Measurements from ENCODE around the gene ABI1. TPM values are rescaled to one million over a fixed set of nuclear protein-coding genes. Genes with fewer than 3 reads are reported as not detected.
"Not testable (repeated sequence)": the region's sequence is repeated elsewhere in the genome, so short reads cannot be mapped to it uniquely, and the experiment has no call there.

ABI1 gene
- total RNA-seq, 2 experiments from 2014 or later = 44.2 to 56.6 TPM

GRCh38 chr10:26869528-26869927 is 8.8 kb upstream of the ABI1 start:
- peak; percentile 60 for DNase-seq

GRCh38 chr10:26863351-26864076 is 2.8 kb upstream of the ABI1 start:
- DNase-seq (no peak), ATAC-seq (no peak)
- no peak overlapping the region for H3K27ac Mint-ChIP-seq
- POLR2A ChIA-PET = no interaction called here
- H3K4me1 Mint-ChIP-seq = peaks cover 9% of the 10 kb centered on the region
- no peaks in the 10 kb centered on the region for H3K9me3 Mint-ChIP-seq (ENCODE audit: low read depth)
- H3K36me3 Mint-ChIP-seq (ENCODE audit: low read depth) = peaks cover 2% of the 10 kb centered on the region
- no peaks in the 10 kb centered on the region for H3K27me3 Mint-ChIP-seq
- no peak overlapping the region for H3K4me3 Mint-ChIP-seq
- intact Hi-C loops (cut with DNase I, micrococcal nuclease) = no loop called here
- CTCF ChIA-PET = interaction anchor here (0.9 to 1.4 kb wide), 2 partner anchors 82 to 137 kb away, joined by 3 read pairs; no protein-coding TSS in a partner anchor

More at GRCh38 chr10:26869528-26869927, 8.8 kb upstream of the ABI1 start:
- intact Hi-C loops (cut with DNase I, micrococcal nuclease) = no loop called here
- ATAC-seq = peak; percentile 83
- H3K4me3 Mint-ChIP-seq = no peak overlapping the region
- ChIA-PET POLR2A (no interaction called here), CTCF (interaction anchor here (0.9 to 3.6 kb wide), 4 partner anchors 8 to 143 kb away, joined by 3 to 15 read pairs (median 5); partner anchors contain the start of gene ABI1)
- no peaks in the 10 kb centered on the region for H3K27me3 Mint-ChIP-seq
- H3K4me1 Mint-ChIP-seq = peaks cover 8% of the 10 kb centered on the region
- H3K9me3 Mint-ChIP-seq (ENCODE audit: low read depth) = no peaks in the 10 kb centered on the region
- peak overlapping the region; percentile 64 for H3K27ac Mint-ChIP-seq
- H3K36me3 Mint-ChIP-seq (ENCODE audit: low read depth) = no peaks in the 10 kb centered on the region

GRCh38 chr10:26861205-26861998 is 644 bp upstream of the ABI1 start:
- CTCF ChIA-PET = interaction anchor here (0.6 to 2.3 kb wide), 19 partner anchors 9 to 420 kb away, joined by 3 to 18 read pairs (median 3); partner anchors contain the start of genes MASTL and YME1L1
- POLR2A ChIA-PET = interaction anchor here (0.7 to 1.1 kb wide), 5 partner anchors 75 to 427 kb away, joined by 3 read pairs; no protein-coding TSS in a partner anchor
- intact Hi-C loops (cut with DNase I, micrococcal nuclease) = loop anchor here (1.0 to 2.0 kb wide), 9 partner anchors 21 to 423 kb away; partner anchors contain the start of genes PDSS1 (in 2 of the 2), APBB1IP (in 1 of the 2), MASTL (in 1 of the 2) and YME1L1 (in 1 of the 2)
- H3K4me3 Mint-ChIP-seq = peak overlapping the region; percentile 98
- no peak for DNase-seq
- H3K27ac Mint-ChIP-seq = peak overlapping the region; percentile 98
- H3K4me1 Mint-ChIP-seq = peaks cover 28% of the 10 kb centered on the region
- ATAC-seq = no peak
- peaks cover 4% of the 10 kb centered on the region for H3K36me3 Mint-ChIP-seq (ENCODE audit: low read depth)
- no peaks in the 10 kb centered on the region for H3K9me3 Mint-ChIP-seq (ENCODE audit: low read depth)
- H3K27me3 Mint-ChIP-seq = no peaks in the 10 kb centered on the region

DNA sequence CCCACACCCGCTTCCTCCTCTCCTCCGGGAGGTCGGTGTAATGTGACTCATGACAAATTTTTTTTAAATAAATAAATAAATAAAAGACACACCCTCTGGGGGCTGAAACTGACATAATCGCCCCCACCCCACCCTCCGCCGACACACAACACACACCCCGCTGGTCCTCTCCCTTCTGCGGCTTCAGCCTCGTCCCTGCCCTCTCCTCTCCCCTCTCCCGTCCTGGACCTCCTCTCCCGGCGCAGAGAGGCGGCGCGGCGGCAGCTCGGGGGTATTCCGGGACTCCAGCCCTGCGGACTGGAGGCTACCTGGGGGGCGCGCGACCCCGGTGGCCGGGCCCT is 686 bp downstream of the ABI1 start:
- H3K27ac Mint-ChIP-seq = peak overlapping the region; percentile 93
- ChIA-PET CTCF (interaction anchor here (1.0 to 1.6 kb wide), 5 partner anchors 16 to 131 kb away, joined by 3 to 4 read pairs (median 3); no protein-coding TSS in a partner anchor), POLR2A (interaction anchor here (0.7 kb wide), 1 partner anchor 11 kb away, joined by 4 read pairs; no protein-coding TSS in a partner anchor)
- intact Hi-C loops (cut with DNase I, micrococcal nuclease) = loop anchor here (1.0 to 2.0 kb wide), 7 partner anchors 19 to 644 kb away; partner anchors contain the start of genes ANKRD26 (in 1 of the 2), APBB1IP (in 1 of the 2) and RAB18 (in 1 of the 2)
- H3K4me3 Mint-ChIP-seq = peak overlapping the region; percentile 98
- ATAC-seq (peak; percentile 3), DNase-seq (peak; percentile 67)
- H3K27me3 Mint-ChIP-seq = no peaks in the 10 kb centered on the region
- no peaks in the 10 kb centered on the region for H3K9me3 Mint-ChIP-seq (ENCODE audit: low read depth)
- peaks cover 4% of the 10 kb centered on the region for H3K36me3 Mint-ChIP-seq (ENCODE audit: low read depth)
- H3K4me1 Mint-ChIP-seq = peaks cover 35% of the 10 kb centered on the region

GRCh38 chr10:26859241-26860101 is 1.3 kb downstream of the ABI1 start:
- intact Hi-C loops (cut with DNase I, micrococcal nuclease) = loop anchor here (1.0 to 5.0 kb wide), 9 partner anchors 19 to 645 kb away; partner anchors contain the start of genes ANKRD26 (in 1 of the 2), APBB1IP (in 1 of the 2) and RAB18 (in 1 of the 2)
- Mint-ChIP-seq H3K27me3 (no peaks in the 10 kb centered on the region), H3K27ac (peak overlapping the region; percentile 93), H3K4me3 (peak overlapping the region; percentile 98), H3K9me3 (ENCODE audit: low read depth) (no peaks in the 10 kb centered on the region), H3K36me3 (ENCODE audit: low read depth) (peaks cover 6% of the 10 kb centered on the region), H3K4me1 (peaks cover 40% of the 10 kb centered on the region)
- ATAC-seq (no peak), DNase-seq (no peak)
- CTCF ChIA-PET = interaction anchor here (1.2 kb wide), 1 partner anchor 104 kb away, joined by 5 read pairs; no protein-coding TSS in a partner anchor
- POLR2A ChIA-PET = interaction anchor here (0.7 kb wide), 2 partner anchors 12 to 79 kb away, joined by 4 to 7 read pairs; no protein-coding TSS in a partner anchor

GRCh38 chr10:26858707-26859034 is 2.1 kb downstream of the ABI1 start:
- POLR2A ChIA-PET = no interaction called here
- Mint-ChIP-seq H3K9me3 (ENCODE audit: low read depth) (no peaks in the 10 kb centered on the region), H3K4me1 (peaks cover 47% of the 10 kb centered on the region), H3K27me3 (no peaks in the 10 kb centered on the region), H3K36me3 (ENCODE audit: low read depth) (peaks cover 11% of the 10 kb centered on the region), H3K27ac (peak overlapping the region; percentile 76), H3K4me3 (peak overlapping the region; percentile 98)
- ATAC-seq = no peak
- intact Hi-C loops (cut with DNase I, micrococcal nuclease) = loop anchor here (2.0 to 5.0 kb wide), 2 partner anchors 52 to 56 kb away; no protein-coding TSS in a partner anchor
- no peak for DNase-seq
- CTCF ChIA-PET = interaction anchor here (1.2 kb wide), 1 partner anchor 103 kb away, joined by 5 read pairs; no protein-coding TSS in a partner anchor

- Mint-ChIP-seq H3K9me3 (ENCODE audit: low read depth) (no peaks in the 10 kb centered on the region), H3K27me3 (no peaks in the 10 kb centered on the region), H3K4me1 (peaks cover 47% of the 10 kb centered on the region), H3K36me3 (ENCODE audit: low read depth) (peaks cover 12% of the 10 kb centered on the region), H3K4me3 (peak overlapping the region; percentile 98), H3K27ac (peak overlapping the region; percentile 76)
- intact Hi-C loops (cut with DNase I, micrococcal nuclease) = loop anchor here (2.0 to 5.0 kb wide), 2 partner anchors 51 to 56 kb away; no protein-coding TSS in a partner anchor
- ATAC-seq (no peak), DNase-seq (no peak)
- ChIA-PET POLR2A (no interaction called here), CTCF (interaction anchor here (2.7 kb wide), 1 partner anchor 132 kb away, joined by 14 read pairs; no protein-coding TSS in a partner anchor)
Observed at GRCh38 chr10:26857991-26858706, 2.6 kb downstream of the ABI1 start.

DNA sequence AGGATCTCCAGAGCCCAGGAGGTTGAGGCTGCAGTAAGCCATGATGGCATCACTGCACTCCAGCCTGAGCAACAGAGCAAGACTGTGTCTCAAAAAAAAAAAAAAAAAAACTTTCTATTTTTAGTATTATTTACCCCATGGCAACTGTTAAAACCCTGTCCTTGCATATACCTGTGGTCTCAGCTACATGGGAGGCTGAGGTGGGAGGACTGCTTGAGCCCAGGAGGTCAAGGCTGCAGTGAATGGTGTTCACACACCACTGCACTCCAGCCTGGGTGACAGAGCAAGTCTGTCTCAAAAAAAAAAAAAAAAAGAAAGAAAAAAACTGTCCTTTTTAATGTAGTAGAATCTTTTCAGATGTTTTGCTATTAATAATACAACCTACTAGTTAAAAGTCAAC is 3.2 kb downstream of the ABI1 start:
- CTCF ChIA-PET = interaction anchor here (2.7 kb wide), 1 partner anchor 131 kb away, joined by 14 read pairs; no protein-coding TSS in a partner anchor
- H3K4me3 Mint-ChIP-seq = peak overlapping the region; percentile 98
- DNase-seq; H3K9me3 Mint-ChIP-seq (ENCODE audit: low read depth); H3K27me3 Mint-ChIP-seq; ATAC-seq; POLR2A ChIA-PET: not testable (repeated sequence)
- peaks cover 47% of the 10 kb centered on the region for H3K4me1 Mint-ChIP-seq
- H3K36me3 Mint-ChIP-seq (ENCODE audit: low read depth) = peaks cover 12% of the 10 kb centered on the region
- H3K27ac Mint-ChIP-seq = peak overlapping the region; percentile 76
- intact Hi-C loops (cut with DNase I, micrococcal nuclease) = loop anchor here in 1 of 2 experiments (5.0 kb wide), 1 partner anchor 55 kb away; no protein-coding TSS in a partner anchor

GRCh38 chr10:26855186-26855585 is 5.6 kb downstream of the ABI1 start:
- Mint-ChIP-seq H3K27me3 (no peaks in the 10 kb centered on the region), H3K36me3 (ENCODE audit: low read depth) (peaks cover 15% of the 10 kb centered on the region), H3K9me3 (ENCODE audit: low read depth) (no peaks in the 10 kb centered on the region), H3K4me1 (peaks cover 54% of the 10 kb centered on the region), H3K4me3 (no peak overlapping the region), H3K27ac (no peak overlapping the region)
- DNase-seq (no peak), ATAC-seq (peak; percentile 63)
- intact Hi-C loops (cut with DNase I, micrococcal nuclease) = loop anchor here (2.0 to 5.0 kb wide), 2 partner anchors 14 to 53 kb away; no protein-coding TSS in a partner anchor
- ChIA-PET POLR2A (interaction anchor here (0.6 kb wide), 1 partner anchor 284 kb away, joined by 4 read pairs; no protein-coding TSS in a partner anchor), CTCF (no interaction called here)

DNA sequence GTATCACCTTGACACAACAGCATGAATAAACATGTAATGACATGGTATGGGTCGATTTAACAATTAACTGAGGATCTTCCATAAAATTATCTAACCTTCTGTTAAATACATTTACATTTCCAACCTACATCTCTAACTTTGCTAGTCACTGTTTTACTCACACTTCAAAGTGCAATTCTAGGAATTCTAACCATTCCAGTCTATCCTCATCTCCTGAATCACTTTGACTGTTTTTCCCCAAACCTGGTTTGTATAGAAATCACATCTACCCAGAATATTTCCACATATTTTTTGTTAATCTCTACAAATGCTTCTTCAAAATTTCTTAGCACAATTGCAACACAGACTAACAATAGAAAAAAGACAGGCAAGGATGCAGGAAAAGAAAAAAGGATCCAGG is 6.2 kb downstream of the ABI1 start:
- POLR2A ChIA-PET = no interaction called here
- H3K4me3 Mint-ChIP-seq = no peak overlapping the region
- DNase-seq (no peak), ATAC-seq (no peak)
- H3K27me3 Mint-ChIP-seq = no peaks in the 10 kb centered on the region
- CTCF ChIA-PET = interaction anchor here (0.8 to 1.7 kb wide), 3 partner anchors 30 to 129 kb away, joined by 3 to 4 read pairs (median 4); no protein-coding TSS in a partner anchor
- H3K4me1 Mint-ChIP-seq = peaks cover 58% of the 10 kb centered on the region
- no peaks in the 10 kb centered on the region for H3K9me3 Mint-ChIP-seq (ENCODE audit: low read depth)
- H3K36me3 Mint-ChIP-seq (ENCODE audit: low read depth) = peaks cover 15% of the 10 kb centered on the region
- H3K27ac Mint-ChIP-seq = no peak overlapping the region
- intact Hi-C loops (cut with DNase I, micrococcal nuclease) = loop anchor here in 1 of 2 experiments (2.0 kb wide), 1 partner anchor 14 kb away; no protein-coding TSS in a partner anchor

Data from activated CD4-positive, alpha-beta T cell treated with anti-CD3 and anti-CD28 coated beads for 36 hours (primary cell).